RCC 7860 (cell line): ENCODE measurements around the gene PLA2G4D.
A peak's percentile ranks its signal among the peaks of the same experiment; 100 is the strongest.

ENCODE experiments used
- DNase-seq: peaks from one replicate; pipeline ENCODE4 v3.0.0-alpha.2; 2015; ENCODE audit warnings: low spot score
- FAIRE-seq: peaks from 2 replicates; lab custom pipeline; 2012; peaks lifted over from hg19 to GRCh38; lab: Jason Lieb, UNC

PLA2G4D gene

GRCh38 chr15:42079401-42079908, 14.9 kb downstream of the PLA2G4D start:
- FAIRE-seq (no peak), DNase-seq (no peak)

GRCh38 chr15:42078903-42079302, 15.5 kb downstream of the PLA2G4D start:
- no peak for FAIRE-seq
- DNase-seq, result no peak

- FAIRE-seq, result no peak
- DNase-seq, result no peak
Observed at GRCh38 chr15:42077689-42078088, 16.7 kb downstream of the PLA2G4D start.

- FAIRE-seq (no peak), DNase-seq (no peak)
Observed at GRCh38 chr15:42073418-42073817, 20.9 kb downstream of the PLA2G4D start.

GRCh38 chr15:42072141-42072685, 22.1 kb downstream of the PLA2G4D start:
- FAIRE-seq (no peak), DNase-seq (no peak)

GRCh38 chr15:42071717-42072116, 22.6 kb downstream of the PLA2G4D start:
- DNase-seq, result no peak
- FAIRE-seq, result no peak

GRCh38 chr15:42070976-42071350, 23.4 kb downstream of the PLA2G4D start:
- FAIRE-seq (no peak), DNase-seq (no peak)

GRCh38 chr15:42070279-42070975, 23.9 kb downstream of the PLA2G4D start:
- DNase-seq (no peak), FAIRE-seq (no peak)

- FAIRE-seq (no peak), DNase-seq (no peak)
Observed at GRCh38 chr15:42069496-42070278, 24.7 kb downstream of the PLA2G4D start.

GRCh38 chr15:42069025-42069424, 25.3 kb downstream of the PLA2G4D start:
- DNase-seq, result no peak

GRCh38 chr15:42068601-42069000, 25.8 kb downstream of the PLA2G4D start:
- FAIRE-seq (no peak), DNase-seq (no peak)

More at GRCh38 chr15:42069025-42069424, 25.3 kb downstream of the PLA2G4D start:
- no peak for FAIRE-seq

GRCh38 chr15:42066764-42067415, 27.5 kb downstream of the PLA2G4D start:
- DNase-seq (no peak), FAIRE-seq (no peak)

- DNase-seq, result no peak
- no peak for FAIRE-seq
Observed at GRCh38 chr15:42065468-42065867, 28.9 kb downstream of the PLA2G4D start.

GRCh38 chr15:42065033-42065432, 29.3 kb downstream of the PLA2G4D start:
- FAIRE-seq, result no peak
- peak; percentile 19 for DNase-seq

- FAIRE-seq, result no peak
Observed at GRCh38 chr15:42064271-42064670, 30.1 kb downstream of the PLA2G4D start.

GRCh38 chr15:42063122-42063848, 31.1 kb downstream of the PLA2G4D start:
- FAIRE-seq, result no peak
- no peak for DNase-seq

More at GRCh38 chr15:42064271-42064670, 30.1 kb downstream of the PLA2G4D start:
- DNase-seq, result no peak

- no peak for FAIRE-seq
- no peak for DNase-seq
Observed at GRCh38 chr15:42062284-42062806, 32.0 kb downstream of the PLA2G4D start.

- FAIRE-seq, result no peak
- no peak for DNase-seq
Observed at GRCh38 chr15:42060797-42061196, 33.6 kb downstream of the PLA2G4D start.

GRCh38 chr15:42060477-42060763, 33.9 kb downstream of the PLA2G4D start:
- no peak for FAIRE-seq
- DNase-seq, result no peak

- peak; percentile 35 for DNase-seq
- FAIRE-seq, result no peak
Observed at GRCh38 chr15:42059661-42060476, 34.5 kb downstream of the PLA2G4D start.
